OCI-LY1 (cell line): Measurements from ENCODE around the gene CLDND1.

Experiments used
- H2AFZ ChIP-seq: fragments of 200-600 bp; sonication (generic), shearing (Covaris generic); 2 replicates; pipeline ENCODE4 v1.6.0; 2014; ENCODE audit warnings: antibody characterized with exemption, mild to moderate bottlenecking, low read length
- H3F3A ChIP-seq: fragments of 200-600 bp; sonication (generic), shearing (Covaris generic); 2 replicates; pipeline ENCODE4 v1.6.0; 2014; ENCODE audit warnings: mild to moderate bottlenecking, antibody characterized with exemption, low read length, moderate library complexity; ENCODE audit not compliant: insufficient read depth
- H3K27ac ChIP-seq: fragments of 200-600 bp; sonication (generic); 2 replicates; pipeline ENCODE4 v1.5.1; 2014; ENCODE audit warnings: low read length, mixed run types, mild to moderate bottlenecking, low read depth; ENCODE audit not compliant: poor library complexity, severe bottlenecking
- H3K27me3 ChIP-seq: fragments of 200-600 bp; sonication (generic); 2 replicates; pipeline ENCODE4 v1.6.0; 2014; ENCODE audit warnings: antibody characterized with exemption, mild to moderate bottlenecking, low read length, moderate library complexity; ENCODE audit not compliant: insufficient read depth
- H3K36me3 ChIP-seq: fragments of 200-600 bp; sonication (generic); 2 replicates; pipeline ENCODE4 v1.6.1; 2014; ENCODE audit warnings: mild to moderate bottlenecking, antibody characterized with exemption, low read length, moderate library complexity, mixed read lengths; ENCODE audit not compliant: insufficient read depth
- H3K4me1 ChIP-seq: fragments of 200-600 bp; sonication (generic); 2 replicates; pipeline ENCODE4 v1.5.1; 2014; ENCODE audit warnings: mild to moderate bottlenecking, low read length, moderate library complexity; ENCODE audit not compliant: insufficient read depth, severe bottlenecking
- H3K4me2 ChIP-seq: fragments of 200-600 bp; sonication (generic), shearing (Covaris generic); 2 replicates; pipeline ENCODE4 v1.6.1; 2014; ENCODE audit warnings: low read length
- H3K4me3 ChIP-seq: fragments of 200-600 bp; sonication (generic); 2 replicates; pipeline ENCODE4 v1.5.1; 2014; ENCODE audit warnings: low read length, low read depth, mild to moderate bottlenecking, mixed read lengths; ENCODE audit not compliant: poor library complexity, severe bottlenecking
- H3K79me2 ChIP-seq: fragments of 200-600 bp; shearing (Covaris generic); 2 replicates; pipeline ENCODE4 v1.6.1; 2016; ENCODE audit warnings: mixed run types, low read length, mixed read lengths; ENCODE audit not compliant: insufficient read depth
- H3K9ac ChIP-seq: fragments of 200-600 bp; sonication (generic), shearing (Covaris generic); 2 replicates; pipeline ENCODE4 v1.6.1; 2014; ENCODE audit warnings: mild to moderate bottlenecking, low read length, mixed read lengths
- H3K9me2 ChIP-seq: fragments of 200-600 bp; sonication (generic), shearing (Covaris generic); 2 replicates; pipeline ENCODE4 v1.6.1; 2014; ENCODE audit warnings: low read depth, mild to moderate bottlenecking, low read length, mixed read lengths
- H3K9me3 ChIP-seq: fragments of 200-600 bp; shearing (Covaris generic); 2 replicates; pipeline ENCODE4 v1.6.1; 2014; ENCODE audit warnings: low read length, mixed read lengths
- H4K20me1 ChIP-seq: fragments of 200-600 bp; sonication (generic), shearing (Covaris generic); 2 replicates; pipeline ENCODE4 v1.6.0; 2016; ENCODE audit warnings: mild to moderate bottlenecking, low read length; ENCODE audit not compliant: insufficient read depth
- EZH2 ChIP-seq: fragments of 200-600 bp; sonication (generic), shearing (Covaris generic); IDR thresholded peaks from 2 replicates; pipeline ENCODE4 v1.8.0; 2017; ENCODE audit warnings: borderline replicate concordance, mixed run types, mild to moderate bottlenecking, antibody characterized with exemption, low read length, moderate library complexity, mixed read lengths
- TF ChIP-seq, protein P1 (sequence below): fragments of 200-600 bp; sonication (generic), shearing (Covaris generic); IDR thresholded peaks from 2 replicates; pipeline ENCODE4 v1.5.1; 2017; ENCODE audit warnings: mild to moderate bottlenecking, antibody characterized with exemption, low read length, moderate library complexity, mixed read lengths

CLDND1 gene

GRCh38 chr3:98513736-98514135, 9.0 kb downstream of the CLDND1 start:
- H3K27me3 ChIP-seq: no peaks in the 10 kb centered on the region
- H4K20me1 ChIP-seq: no peaks in the 10 kb centered on the region
- H3K4me3 ChIP-seq: no peak overlapping the region
- H3K9me3 ChIP-seq: no peaks in the 10 kb centered on the region
- no peak overlapping the region for H3K9ac ChIP-seq
- no peak overlapping the region for H2AFZ ChIP-seq
- no peaks in the 10 kb centered on the region for H3K9me2 ChIP-seq
- no peak overlapping the region for H3K4me2 ChIP-seq
- no peak overlapping the region for H3K27ac ChIP-seq
- TF ChIP-seq EZH2: no peak
- TF ChIP-seq, protein P1, sequence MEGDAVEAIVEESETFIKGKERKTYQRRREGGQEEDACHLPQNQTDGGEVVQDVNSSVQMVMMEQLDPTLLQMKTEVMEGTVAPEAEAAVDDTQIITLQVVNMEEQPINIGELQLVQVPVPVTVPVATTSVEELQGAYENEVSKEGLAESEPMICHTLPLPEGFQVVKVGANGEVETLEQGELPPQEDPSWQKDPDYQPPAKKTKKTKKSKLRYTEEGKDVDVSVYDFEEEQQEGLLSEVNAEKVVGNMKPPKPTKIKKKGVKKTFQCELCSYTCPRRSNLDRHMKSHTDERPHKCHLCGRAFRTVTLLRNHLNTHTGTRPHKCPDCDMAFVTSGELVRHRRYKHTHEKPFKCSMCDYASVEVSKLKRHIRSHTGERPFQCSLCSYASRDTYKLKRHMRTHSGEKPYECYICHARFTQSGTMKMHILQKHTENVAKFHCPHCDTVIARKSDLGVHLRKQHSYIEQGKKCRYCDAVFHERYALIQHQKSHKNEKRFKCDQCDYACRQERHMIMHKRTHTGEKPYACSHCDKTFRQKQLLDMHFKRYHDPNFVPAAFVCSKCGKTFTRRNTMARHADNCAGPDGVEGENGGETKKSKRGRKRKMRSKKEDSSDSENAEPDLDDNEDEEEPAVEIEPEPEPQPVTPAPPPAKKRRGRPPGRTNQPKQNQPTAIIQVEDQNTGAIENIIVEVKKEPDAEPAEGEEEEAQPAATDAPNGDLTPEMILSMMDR: no peak
- peaks cover 29% of the 10 kb centered on the region for H3K36me3 ChIP-seq
- no peaks in the 10 kb centered on the region for H3F3A ChIP-seq
- H3K79me2 ChIP-seq: no peaks in the 10 kb centered on the region
- no peaks in the 10 kb centered on the region for H3K4me1 ChIP-seq

DNA sequence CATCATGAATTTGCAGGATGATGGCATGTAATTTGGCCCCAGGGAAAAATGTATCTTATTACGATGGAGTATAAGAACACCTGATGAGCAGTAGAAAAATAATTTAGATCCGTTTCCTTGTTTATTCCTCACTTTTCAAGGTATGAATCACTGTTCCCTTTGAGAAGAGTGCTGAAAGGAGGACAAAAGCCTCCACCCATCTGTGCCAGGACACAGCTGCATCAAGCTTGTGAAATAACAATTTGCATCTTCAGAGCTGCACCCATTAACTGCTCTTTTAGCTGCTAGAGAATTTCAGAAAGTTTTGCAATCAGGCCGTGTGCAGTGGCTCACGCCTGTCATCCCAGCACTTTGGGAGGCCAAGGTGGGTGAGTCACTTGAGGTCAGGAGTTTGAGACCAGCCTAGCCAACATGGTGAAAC, 9.6 kb downstream of the CLDND1 start:
- H3K9ac ChIP-seq: no peak overlapping the region
- no peaks in the 10 kb centered on the region for H3K79me2 ChIP-seq
- peaks cover 23% of the 10 kb centered on the region; the same call in 1 of the 2 replicates for H3K36me3 ChIP-seq
- H3K4me2 ChIP-seq: no peak overlapping the region
- H3K27me3 ChIP-seq: no peaks in the 10 kb centered on the region
- H2AFZ ChIP-seq: no peak overlapping the region
- H3K27ac ChIP-seq: no peak overlapping the region
- no peak overlapping the region for H3K4me3 ChIP-seq
- no peaks in the 10 kb centered on the region for H3F3A ChIP-seq
- TF ChIP-seq, protein P1: no peak
- no peak for TF ChIP-seq EZH2
- no peaks in the 10 kb centered on the region for H3K4me1 ChIP-seq
- H3K9me2 ChIP-seq: no peaks in the 10 kb centered on the region
- no peaks in the 10 kb centered on the region for H4K20me1 ChIP-seq
- no peaks in the 10 kb centered on the region for H3K9me3 ChIP-seq

GRCh38 chr3:98512576-98512975, 10.1 kb downstream of the CLDND1 start:
- H3K27ac ChIP-seq: no peak overlapping the region
- H3K9me3 ChIP-seq: no peaks in the 10 kb centered on the region
- H3K9ac ChIP-seq: no peak overlapping the region
- no peak overlapping the region for H2AFZ ChIP-seq
- no peaks in the 10 kb centered on the region for H4K20me1 ChIP-seq
- TF ChIP-seq EZH2: no peak
- TF ChIP-seq, protein P1: no peak
- H3K9me2 ChIP-seq: no peaks in the 10 kb centered on the region
- no peak overlapping the region for H3K4me3 ChIP-seq
- no peaks in the 10 kb centered on the region for H3K27me3 ChIP-seq
- H3K79me2 ChIP-seq: no peaks in the 10 kb centered on the region
- no peaks in the 10 kb centered on the region for H3F3A ChIP-seq
- H3K4me1 ChIP-seq: no peaks in the 10 kb centered on the region
- no peak overlapping the region for H3K4me2 ChIP-seq
- H3K36me3 ChIP-seq: peaks cover 21% of the 10 kb centered on the region; the same call in 1 of the 2 replicates
